GM06990 (cell line): Measurements from ENCODE around the gene ORC3.

Source experiments
- DNase-seq: peaks from one replicate; pipeline ENCODE4 v3.0.0-alpha.2; 2011; ENCODE audit not compliant: insufficient read length; ENCODE audit errors: extremely low read depth
- H3K27me3 ChIP-seq: replicated peaks from 2 replicates; pipeline ENCODE4 v1.6.0; 2011; ENCODE audit warnings: low read length; ENCODE audit not compliant: control insufficient read depth, insufficient read depth
- H3K36me3 ChIP-seq: 2 replicates; pipeline ENCODE4 v1.5.1; 2011; ENCODE audit warnings: low read length; ENCODE audit not compliant: control insufficient read depth, insufficient read depth
- H3K4me3 ChIP-seq: replicated peaks from 2 replicates; pipeline ENCODE4 v1.5.1; 2011; ENCODE audit warnings: low read depth, mild to moderate bottlenecking, control low read depth, low read length
- TF ChIP-seq, protein P1 (sequence below): IDR thresholded peaks from 2 replicates; pipeline ENCODE4 v1.5.1; 2011; ENCODE audit warnings: low read length, control low read depth, mild to moderate bottlenecking, inconsistent platforms; ENCODE audit not compliant: insufficient read depth, poor library complexity, severe bottlenecking

ORC3 gene

DNA sequence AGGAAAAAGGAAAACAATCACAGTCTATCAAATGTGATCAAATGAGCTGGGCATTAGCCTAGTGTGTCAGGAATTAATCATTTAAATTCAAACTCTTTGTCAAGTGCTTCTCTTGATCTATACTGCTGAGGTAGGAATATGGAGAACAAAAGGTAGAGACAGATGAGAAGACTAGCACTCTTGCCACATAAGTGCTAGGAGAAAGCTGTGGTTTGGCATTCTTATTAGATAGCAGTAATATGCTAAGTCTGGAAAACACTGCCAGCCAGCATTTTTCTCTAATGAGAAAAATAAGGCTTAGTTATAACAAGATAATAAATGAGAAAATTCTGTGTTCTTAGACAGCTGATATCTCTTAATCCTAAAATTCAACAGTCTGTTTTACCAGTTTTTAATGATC, 38.9 kb downstream of the ORC3 start:
- H3K4me3 ChIP-seq = no peak overlapping the region
- no peak for DNase-seq
- no peaks in the 10 kb centered on the region for H3K36me3 ChIP-seq
- H3K27me3 ChIP-seq = no peaks in the 10 kb centered on the region
- TF ChIP-seq, protein P1, sequence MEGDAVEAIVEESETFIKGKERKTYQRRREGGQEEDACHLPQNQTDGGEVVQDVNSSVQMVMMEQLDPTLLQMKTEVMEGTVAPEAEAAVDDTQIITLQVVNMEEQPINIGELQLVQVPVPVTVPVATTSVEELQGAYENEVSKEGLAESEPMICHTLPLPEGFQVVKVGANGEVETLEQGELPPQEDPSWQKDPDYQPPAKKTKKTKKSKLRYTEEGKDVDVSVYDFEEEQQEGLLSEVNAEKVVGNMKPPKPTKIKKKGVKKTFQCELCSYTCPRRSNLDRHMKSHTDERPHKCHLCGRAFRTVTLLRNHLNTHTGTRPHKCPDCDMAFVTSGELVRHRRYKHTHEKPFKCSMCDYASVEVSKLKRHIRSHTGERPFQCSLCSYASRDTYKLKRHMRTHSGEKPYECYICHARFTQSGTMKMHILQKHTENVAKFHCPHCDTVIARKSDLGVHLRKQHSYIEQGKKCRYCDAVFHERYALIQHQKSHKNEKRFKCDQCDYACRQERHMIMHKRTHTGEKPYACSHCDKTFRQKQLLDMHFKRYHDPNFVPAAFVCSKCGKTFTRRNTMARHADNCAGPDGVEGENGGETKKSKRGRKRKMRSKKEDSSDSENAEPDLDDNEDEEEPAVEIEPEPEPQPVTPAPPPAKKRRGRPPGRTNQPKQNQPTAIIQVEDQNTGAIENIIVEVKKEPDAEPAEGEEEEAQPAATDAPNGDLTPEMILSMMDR = no peak

DNA sequence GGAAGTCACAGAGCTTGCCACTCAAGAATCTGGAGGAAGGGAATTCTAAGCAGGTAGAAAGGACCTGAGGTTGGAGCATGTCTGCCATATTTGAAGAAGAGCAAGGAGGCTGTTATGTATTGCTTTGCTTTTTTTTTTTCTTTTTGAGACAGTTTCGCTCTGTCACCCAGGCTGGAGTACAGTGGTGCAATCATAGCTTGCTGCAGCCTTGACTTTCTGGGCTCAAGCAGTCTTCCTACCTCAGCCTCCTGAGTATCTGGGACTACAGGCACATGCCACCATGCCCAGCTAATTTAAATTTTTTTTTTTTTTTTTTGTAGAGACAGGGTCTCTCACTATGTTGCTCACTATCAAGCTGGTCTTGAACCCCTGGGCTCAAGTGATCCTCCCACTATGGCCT, 40.8 kb downstream of the ORC3 start:
- Histone ChIP-seq H3K36me3 (peaks cover 1% of the 10 kb centered on the region), H3K4me3 (no peak overlapping the region), H3K27me3 (no peaks in the 10 kb centered on the region)
- DNase-seq = no peak
- TF ChIP-seq, protein P1 = no peak

DNA sequence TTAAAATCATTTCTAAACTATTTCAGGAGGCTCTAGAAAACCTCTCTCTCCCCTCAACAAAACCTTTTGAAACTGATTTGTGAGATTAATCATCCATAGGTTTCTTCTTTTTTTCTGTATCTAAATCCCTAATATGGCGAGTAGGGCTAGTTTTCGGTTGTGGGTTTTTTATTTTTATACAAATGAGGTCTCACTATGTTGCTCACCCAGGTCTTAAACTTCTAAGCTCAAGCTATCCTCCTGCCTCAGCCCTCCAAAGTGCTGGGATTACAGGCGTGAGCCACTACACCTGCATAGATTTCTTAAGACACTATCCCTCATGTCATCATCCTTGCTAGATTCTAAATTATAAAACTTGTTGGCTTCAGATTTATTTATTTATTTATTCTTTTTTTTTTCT, 43.9 kb downstream of the ORC3 start:
- H3K27me3 ChIP-seq = no peaks in the 10 kb centered on the region
- TF ChIP-seq, protein P1 = no peak
- DNase-seq = no peak
- no peak overlapping the region for H3K4me3 ChIP-seq
- H3K36me3 ChIP-seq = peaks cover 1% of the 10 kb centered on the region

DNA sequence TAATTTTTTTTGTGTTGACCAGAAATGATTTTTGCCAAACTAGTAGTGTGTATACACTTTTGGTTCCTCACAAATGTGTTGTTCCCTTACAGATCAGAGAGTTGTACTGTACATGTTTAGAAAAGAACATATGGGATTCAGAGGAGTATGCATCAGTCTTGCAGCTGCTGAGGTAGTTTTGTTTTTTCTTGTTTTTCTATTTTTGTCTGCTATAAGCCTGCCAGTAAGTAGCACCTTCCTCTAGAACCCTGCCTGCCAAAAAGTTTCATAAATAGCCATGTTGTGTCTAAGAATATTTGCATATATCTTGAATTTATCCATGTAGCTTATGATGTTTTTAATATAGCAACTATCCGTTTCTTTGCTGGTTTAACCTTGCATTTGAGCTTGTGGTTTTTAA, 46.4 kb downstream of the ORC3 start:
- no peak for DNase-seq
- Histone ChIP-seq H3K36me3 (peaks cover 1% of the 10 kb centered on the region), H3K4me3 (no peak overlapping the region), H3K27me3 (no peaks in the 10 kb centered on the region)
- TF ChIP-seq, protein P1 = no peak

DNA sequence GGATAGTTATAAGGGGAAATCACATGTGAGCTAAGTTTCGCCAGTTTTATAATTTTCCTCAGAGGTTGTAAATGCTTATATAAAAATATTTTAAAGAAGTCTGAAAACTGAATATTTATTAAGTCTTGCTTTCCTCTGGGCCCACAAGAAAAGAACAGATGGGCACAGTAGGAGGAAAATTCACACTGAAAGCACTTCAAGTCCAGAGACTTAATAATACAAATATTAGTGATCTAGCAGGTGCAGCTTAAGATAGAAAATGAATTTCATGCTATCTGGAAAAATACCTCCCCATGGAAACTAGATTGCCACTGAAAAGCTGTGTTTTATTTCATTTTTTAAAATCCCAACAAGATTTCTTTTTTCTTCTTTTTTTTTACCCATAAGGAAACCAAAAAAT, 47.2 kb downstream of the ORC3 start:
- no peak for DNase-seq
- Histone ChIP-seq H3K4me3 (no peak overlapping the region), H3K27me3 (no peaks in the 10 kb centered on the region), H3K36me3 (peaks cover 1% of the 10 kb centered on the region)
- TF ChIP-seq, protein P1 = no peak

DNA sequence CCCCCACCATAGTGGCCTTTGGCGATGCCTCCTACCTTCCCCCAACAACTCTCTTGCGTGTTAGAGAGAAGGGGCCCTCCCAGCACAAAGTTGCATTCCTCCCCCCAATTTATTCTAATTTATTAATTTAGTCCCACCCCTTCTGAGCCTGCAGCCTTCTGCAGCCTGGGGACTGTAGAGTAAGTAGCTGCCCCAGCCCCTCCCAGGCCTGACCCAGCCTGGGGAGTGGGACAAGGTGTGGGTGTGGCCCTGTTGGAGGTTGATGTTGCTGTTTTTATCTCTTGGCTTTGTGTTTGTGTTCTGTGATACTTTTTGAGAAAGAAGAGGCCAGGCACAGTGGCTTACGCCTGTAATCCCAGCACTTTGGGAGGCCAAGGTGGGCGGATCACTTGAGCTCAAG, 49.4 kb downstream of the ORC3 start:
- DNase-seq = no peak
- Histone ChIP-seq H3K4me3 (no peak overlapping the region), H3K27me3 (no peaks in the 10 kb centered on the region), H3K36me3 (peaks cover 1% of the 10 kb centered on the region)
- TF ChIP-seq, protein P1 = no peak
